Measurements from ENCODE around the gene FAM234B. TPM values are rescaled to one million over a fixed set of nuclear protein-coding genes. Genes with fewer than 3 reads are reported as not detected.

Gene FAM234B
- polyA plus RNA-seq, 3 donors = 1.6 to 3.2 (median 2.0) TPM

- Mint-ChIP-seq H3K27me3 (ENCODE audit: low read depth in 3 of 3) (peaks cover 0 to 3% (median 2%) of the 10 kb centered on the region in 3 donors), H3K4me3 (no peak overlapping the region), H3K4me1 (peaks cover 37% of the 10 kb centered on the region), H3K9me3 (peaks cover 0 to 2% (median 0%) of the 10 kb centered on the region in 7 donors), H3K36me3 (peaks cover 3 to 8% of the 10 kb centered on the region in 2 donors), H3K27ac (peak overlapping the region in 1 of 7 donors; percentile 35)
- no peak overlapping the region for H3K4me2 ChIP-seq (replicated peaks; ENCODE audit: extremely low read depth, low read length, poor library complexity, severe bottlenecking)
- intact Hi-C loops (cut with micrococcal nuclease) = loop anchor here (5.0 kb wide), 3 partner anchors 93 to 208 kb away; partner anchors contain the start of gene GSG1 (in 1 of the 2)
- H4K20me1 ChIP-seq (ENCODE audit: insufficient read depth, low read length) = no peaks in the 10 kb centered on the region
- H3K4me1 ChIP-seq (ENCODE audit: control insufficient read depth in 1 of 2, insufficient read depth in 2 of 2, low read length in 2 of 2) = peaks cover 17 to 23% of the 10 kb centered on the region in 2 donors
- no peaks in the 10 kb centered on the region for H3K27me3 ChIP-seq (ENCODE audit: control insufficient read depth in 2 of 2, insufficient read depth in 2 of 2, low read length in 2 of 2)
- peak in 1 of 3 donors; percentile 22 for DNase-seq
- H3K9ac ChIP-seq (ENCODE audit: insufficient read depth, low read length, poor library complexity, severe bottlenecking) = no peak overlapping the region
- H2AFZ ChIP-seq (ENCODE audit: insufficient read depth, low read depth, low read length, poor library complexity, severe bottlenecking) = no peak overlapping the region
- no peak overlapping the region for H3K4me3 ChIP-seq (replicated peaks in 1 of 3; ENCODE audit: low read depth in 2 of 3, low read length in 3 of 3)
- no CpG with 5 or more reads among the region's 3 CpGs for WGBS (ENCODE audit: insufficient coverage)
- peaks cover 15% of the 10 kb centered on the region for H3K79me2 ChIP-seq (ENCODE audit: insufficient read depth, low read length)
- no peaks in the 10 kb centered on the region for H3K36me3 ChIP-seq (replicated peaks in 1 of 2; ENCODE audit: control insufficient read depth in 1 of 2, insufficient read depth in 2 of 2, low read length in 2 of 2)
- no peak overlapping the region for H3K27ac ChIP-seq (ENCODE audit: low read depth in 1 of 2, low read length in 2 of 2)
- no peaks in the 10 kb centered on the region for H3K9me3 ChIP-seq (replicated peaks in 1 of 2; ENCODE audit: control insufficient read depth in 1 of 2, insufficient read depth in 1 of 2, low read length in 2 of 2)
- no peak for TF ChIP-seq CTCF (IDR thresholded peaks at IDR 0.05)
Observed at GRCh38 chr12:13004361-13004760, 39.8 kb upstream of the FAM234B start.

GRCh38 chr12:13004986-13005385 is 39.2 kb upstream of the FAM234B start:
- Mint-ChIP-seq H3K36me3 (peaks cover 3 to 8% of the 10 kb centered on the region in 2 donors), H3K4me1 (peaks cover 33% of the 10 kb centered on the region), H3K9me3 (peaks cover 0 to 2% (median 0%) of the 10 kb centered on the region in 7 donors), H3K27ac (no peak overlapping the region), H3K4me3 (no peak overlapping the region), H3K27me3 (ENCODE audit: low read depth in 3 of 3) (peaks cover 0 to 3% (median 2%) of the 10 kb centered on the region in 3 donors)
- no peaks in the 10 kb centered on the region for H3K36me3 ChIP-seq (replicated peaks in 1 of 2; ENCODE audit: control insufficient read depth in 1 of 2, insufficient read depth in 2 of 2, low read length in 2 of 2)
- no peak overlapping the region for H3K4me3 ChIP-seq (replicated peaks in 1 of 3; ENCODE audit: low read depth in 2 of 3, low read length in 3 of 3)
- H3K27ac ChIP-seq (ENCODE audit: low read depth in 1 of 2, low read length in 2 of 2) = no peak overlapping the region
- H4K20me1 ChIP-seq (ENCODE audit: insufficient read depth, low read length) = no peaks in the 10 kb centered on the region
- TF ChIP-seq CTCF (IDR thresholded peaks at IDR 0.05) = no peak
- 50% methylated on average over 2 of the region's 3 CpGs for WGBS (ENCODE audit: insufficient coverage)
- H3K9me3 ChIP-seq (replicated peaks in 1 of 2; ENCODE audit: control insufficient read depth in 1 of 2, insufficient read depth in 1 of 2, low read length in 2 of 2) = no peaks in the 10 kb centered on the region
- H3K9ac ChIP-seq (ENCODE audit: insufficient read depth, low read length, poor library complexity, severe bottlenecking) = no peak overlapping the region
- H2AFZ ChIP-seq (ENCODE audit: insufficient read depth, low read depth, low read length, poor library complexity, severe bottlenecking) = no peak overlapping the region
- no peak for DNase-seq
- no peak overlapping the region for H3K4me2 ChIP-seq (replicated peaks; ENCODE audit: extremely low read depth, low read length, poor library complexity, severe bottlenecking)
- intact Hi-C loops (cut with micrococcal nuclease) = loop anchor here (5.0 kb wide), 3 partner anchors 92 to 207 kb away; partner anchors contain the start of gene GSG1 (in 1 of the 2)
- H3K79me2 ChIP-seq (ENCODE audit: insufficient read depth, low read length) = peaks cover 9% of the 10 kb centered on the region
- no peaks in the 10 kb centered on the region for H3K27me3 ChIP-seq (ENCODE audit: control insufficient read depth in 2 of 2, insufficient read depth in 2 of 2, low read length in 2 of 2)
- H3K4me1 ChIP-seq (ENCODE audit: control insufficient read depth in 1 of 2, insufficient read depth in 2 of 2, low read length in 2 of 2) = peaks cover 11 to 19% of the 10 kb centered on the region in 2 donors
